Stimulated activated CD4-positive, alpha-beta T cell treated with anti-CD3 and anti-CD28 coated beads, Interleukin-15, amount 100 ng/mL, for 48 hours (primary cell): ENCODE measurements around the gene ZSCAN16.
"Not testable (repeated sequence)": the region's sequence is repeated elsewhere in the genome, so short reads cannot be mapped to it uniquely, and the experiment has no call there.

Experiments
- DNase-seq, 2 donors: peaks; one replicate each; pipeline ENCODE4 v3.0.0-alpha.2; 2020; ENCODE audit warnings: low read depth in 2 of 2

ZSCAN16 gene

GRCh38 chr6:28124350-28124970, at the start of gene ZSCAN16:
Gene ZSCAN16, plus strand, starts transcription at chr6:28124609. Its CDS starts 835 bp downstream, at chr6:28125444.
- DNase-seq = peak; percentile 33 to 57

- DNase-seq = no peak
These were observed 46.4 kb upstream of the ZSCAN16 start for GRCh38 chr6:28078050-28078449.

DNA sequence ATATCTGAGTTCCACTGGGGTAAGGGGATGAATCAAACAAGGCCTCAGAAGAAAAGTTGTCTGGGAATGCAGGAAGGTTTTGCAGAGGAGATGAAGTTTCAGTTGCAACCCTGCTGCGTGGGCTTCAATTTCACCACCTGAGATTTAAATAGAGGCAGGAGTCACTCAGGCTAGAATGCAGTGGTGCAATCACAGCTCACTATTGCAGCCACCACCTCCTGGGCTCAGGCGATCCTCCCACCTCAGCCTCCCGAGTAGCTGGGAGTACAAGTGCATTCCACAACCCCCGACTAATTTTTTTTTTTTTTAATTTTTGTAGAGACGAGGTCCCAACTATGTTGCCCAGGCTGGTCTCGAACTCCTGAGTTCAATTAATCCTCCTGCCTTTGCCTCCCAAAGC, 45.6 kb upstream of the ZSCAN16 start:
- no peak for DNase-seq

DNA sequence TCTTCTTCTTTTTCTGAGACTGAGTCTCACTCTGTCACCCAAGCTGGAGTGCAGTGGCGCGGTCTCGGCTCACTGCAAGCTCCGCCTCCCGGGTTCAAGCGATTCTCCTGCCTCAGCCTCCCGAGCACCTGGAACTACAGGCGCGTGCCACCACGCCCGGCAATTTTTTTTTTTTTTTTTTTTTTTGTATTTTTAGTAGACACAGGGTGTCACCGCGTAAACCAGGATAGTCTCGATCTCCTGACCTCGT, 44.1 kb upstream of the ZSCAN16 start, which contains the start of gene ZNF165:
Gene ZNF165 (plus strand): TSS at position 188 of the 250 bp plus-strand sequence. CDS start 4,913 bp downstream, outside the sequence.
- DNase-seq = peak in 1 of 2 donors; percentile 4

GRCh38 chr6:28080631-28081485, 43.6 kb upstream of the ZSCAN16 start:
- peak; percentile 79 to 85 for DNase-seq

DNA sequence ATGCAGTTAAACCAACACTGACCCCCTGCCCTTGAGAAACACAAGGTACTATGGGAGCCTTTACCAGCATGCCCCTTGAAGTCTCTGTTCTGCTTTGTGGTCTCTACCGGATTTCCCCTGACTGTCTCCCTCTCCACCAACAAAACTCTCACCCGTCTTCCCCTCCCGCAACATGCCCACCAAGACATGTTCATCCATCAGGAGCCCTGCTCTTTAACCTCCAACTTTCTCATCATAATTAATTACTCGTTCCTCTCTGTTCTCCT, 43.0 kb upstream of the ZSCAN16 start:
- no peak for DNase-seq

DNA sequence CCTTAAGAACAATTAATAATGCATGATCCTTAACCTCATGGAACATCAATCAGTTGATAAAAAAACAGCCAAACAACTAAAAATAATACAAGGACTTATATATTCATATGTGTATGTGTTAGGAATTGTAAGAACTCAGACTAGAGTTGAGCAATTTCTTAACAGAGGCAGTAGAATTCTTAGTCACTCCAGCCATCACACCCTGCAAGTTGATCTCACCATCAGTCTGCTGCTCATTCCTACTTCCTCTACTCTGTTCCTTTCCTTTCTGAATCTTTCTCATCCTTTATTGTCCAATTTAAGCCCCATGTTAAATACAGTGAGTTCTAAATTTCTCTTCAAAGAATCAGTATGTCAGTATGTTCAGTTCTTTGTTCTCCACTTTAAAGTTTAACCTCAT, 41.5 kb upstream of the ZSCAN16 start:
- DNase-seq = no peak

DNA sequence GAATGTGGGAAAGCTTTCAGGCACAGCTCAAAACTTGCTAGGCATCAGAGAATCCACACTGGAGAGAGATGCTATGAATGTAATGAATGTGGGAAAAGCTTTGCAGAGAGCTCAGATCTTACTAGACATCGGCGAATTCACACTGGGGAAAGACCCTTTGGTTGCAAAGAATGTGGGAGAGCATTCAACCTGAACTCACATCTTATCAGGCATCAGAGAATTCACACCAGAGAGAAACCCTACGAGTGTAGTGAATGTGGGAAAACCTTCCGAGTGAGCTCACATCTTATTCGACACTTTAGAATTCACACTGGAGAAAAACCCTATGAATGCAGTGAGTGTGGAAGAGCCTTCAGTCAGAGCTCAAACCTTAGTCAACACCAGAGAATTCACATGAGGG, 35.4 kb upstream of the ZSCAN16 start:
- no peak for DNase-seq

- no peak for DNase-seq
These were observed 33.4 kb upstream of the ZSCAN16 start for GRCh38 chr6:28090917-28091586.

DNA sequence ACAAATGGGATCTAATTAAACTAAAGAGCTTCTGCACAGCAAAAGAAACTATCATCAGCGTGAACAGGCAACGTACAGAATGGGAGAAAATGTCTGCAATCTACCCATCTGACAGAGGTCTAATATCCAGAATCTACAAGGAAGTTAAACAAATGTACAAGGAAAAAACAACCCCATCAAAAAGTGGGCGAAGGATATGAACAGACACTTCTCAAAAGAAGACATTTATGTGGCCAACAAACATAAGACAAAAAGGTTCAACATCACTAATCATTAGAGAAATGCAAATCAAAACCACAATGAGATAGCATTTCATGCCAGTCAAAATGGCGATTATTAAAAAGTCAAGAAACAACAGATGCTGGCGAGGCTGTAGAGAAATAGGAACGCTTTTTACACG, 22.2 kb upstream of the ZSCAN16 start:
- DNase-seq = not testable (repeated sequence)

GRCh38 chr6:28102699-28103098, 21.7 kb upstream of the ZSCAN16 start:
- not testable (repeated sequence) for DNase-seq

DNA sequence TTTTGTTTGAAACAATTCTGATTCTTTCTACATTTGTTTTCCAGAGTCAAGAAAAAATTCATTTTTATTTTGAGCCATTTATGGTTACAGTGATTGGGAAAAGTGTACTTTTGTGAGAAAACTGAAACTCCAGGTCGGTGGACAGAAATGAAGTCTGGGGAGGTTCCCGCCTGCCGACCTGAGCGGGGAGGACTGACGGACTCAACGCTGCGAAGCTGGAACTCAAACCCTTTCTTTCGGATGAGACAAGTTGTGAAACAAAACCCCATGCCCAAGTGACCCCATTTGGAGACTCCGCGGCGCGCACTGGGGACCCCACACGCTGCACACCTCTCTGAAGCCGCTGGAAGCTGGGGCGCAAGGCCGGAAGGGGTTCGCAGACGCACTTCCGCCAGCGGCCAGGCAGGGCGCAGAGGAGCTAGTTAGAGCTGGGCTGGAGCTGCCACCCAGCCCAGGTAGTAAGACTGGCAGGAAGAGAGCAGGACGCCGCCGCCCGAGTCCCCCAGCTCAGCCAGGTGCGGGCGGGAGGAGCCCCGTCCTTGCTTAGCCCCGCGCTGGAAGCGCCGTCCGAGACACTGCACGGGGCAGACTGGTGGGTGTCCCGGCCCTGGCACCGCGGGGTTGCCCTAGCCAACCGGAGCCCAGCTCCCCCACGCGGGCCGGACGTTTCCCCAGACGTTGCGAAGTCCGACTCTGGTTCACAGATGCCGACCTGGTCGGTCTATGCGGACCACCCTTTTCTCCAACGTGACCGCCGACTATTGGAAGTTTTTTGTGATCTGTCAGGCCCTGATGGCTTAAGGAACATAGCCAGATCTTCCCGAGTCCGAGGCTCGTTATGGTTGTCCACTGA, 19.8 kb upstream of the ZSCAN16 start:
- DNase-seq = peak; percentile 68 to 80

DNA sequence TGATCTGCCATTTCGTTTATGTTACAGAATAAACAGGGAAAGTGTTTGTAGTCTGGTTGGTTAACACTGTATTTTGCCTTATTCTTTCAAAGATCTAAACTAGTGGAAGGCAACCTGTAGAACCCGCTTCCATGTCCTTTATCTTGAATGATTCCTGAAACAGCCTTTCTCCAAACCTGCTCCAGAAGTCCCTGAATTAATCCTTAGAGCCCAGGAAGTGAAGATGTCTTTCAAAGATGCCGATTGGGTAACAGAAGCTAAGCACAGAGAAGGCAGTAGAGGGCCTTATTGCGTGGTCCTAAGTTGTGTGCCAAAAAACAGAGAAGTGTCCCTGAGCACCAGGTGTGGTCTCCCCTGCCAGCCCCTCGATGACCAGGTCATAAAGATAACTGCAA, 19.2 kb upstream of the ZSCAN16 start:
- DNase-seq = no peak

DNA sequence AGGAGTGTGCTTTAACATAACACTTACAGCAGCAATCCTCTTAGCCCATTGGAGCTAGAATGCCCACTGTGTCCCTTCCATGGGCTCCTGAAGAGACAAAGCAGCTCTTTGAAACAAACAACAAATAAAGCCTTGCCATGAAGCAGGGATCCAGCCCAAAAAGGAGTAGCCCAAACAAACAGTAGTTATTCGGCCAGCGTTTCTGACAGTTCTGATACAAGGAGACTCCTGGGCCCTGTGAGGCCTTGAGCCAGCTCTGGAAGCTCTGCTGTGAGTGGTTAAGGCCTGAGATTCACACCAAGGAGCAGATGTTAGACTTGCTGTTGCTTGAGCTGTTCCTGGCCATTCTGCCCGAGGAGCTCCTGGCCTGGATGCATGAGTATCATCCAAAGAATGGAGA, 16.9 kb upstream of the ZSCAN16 start:
- DNase-seq = no peak

- DNase-seq = no peak
These were observed 12.4 kb upstream of the ZSCAN16 start for GRCh38 chr6:28111964-28112363.

DNA sequence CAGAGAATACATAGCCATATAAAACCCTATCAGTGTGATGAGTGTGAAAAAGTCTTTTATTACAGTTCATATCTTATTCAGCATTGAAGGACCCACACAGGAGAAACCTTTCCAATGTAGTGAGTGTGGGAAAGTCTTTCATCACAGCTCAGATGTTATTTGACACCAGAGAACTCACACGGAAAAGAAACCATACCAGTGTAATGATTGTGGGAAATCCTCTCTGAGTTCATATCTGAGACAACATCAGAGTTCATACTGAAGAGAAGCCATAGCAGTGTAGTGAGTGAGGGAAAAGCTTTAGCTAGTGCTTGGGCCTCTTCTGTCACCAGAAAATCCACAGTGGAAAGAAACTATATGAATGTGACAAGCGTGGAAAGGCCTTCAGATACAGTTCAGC, 8.6 kb upstream of the ZSCAN16 start:
- DNase-seq = no peak

- DNase-seq = no peak
These were observed 6.9 kb upstream of the ZSCAN16 start for GRCh38 chr6:28117386-28118050.

DNA sequence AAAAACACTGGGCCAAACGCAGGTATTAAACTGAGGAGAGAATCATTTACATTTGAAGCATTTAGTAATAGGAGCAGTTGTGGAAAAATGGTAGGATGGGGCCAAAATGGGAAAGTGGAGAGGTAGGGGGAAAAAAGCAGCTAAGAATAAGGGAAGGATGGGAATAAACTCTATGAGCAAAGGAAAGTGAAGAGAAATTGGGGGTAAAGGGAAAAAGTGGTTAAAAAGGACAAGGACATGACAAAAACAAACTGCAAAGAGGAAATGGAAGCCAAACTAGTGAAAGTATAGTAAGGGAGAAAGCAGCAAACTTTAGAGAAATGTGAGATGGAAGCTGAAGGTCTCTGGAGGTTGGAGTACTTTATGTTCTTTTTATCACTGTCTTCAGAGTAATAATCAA, 6.2 kb upstream of the ZSCAN16 start:
- no peak for DNase-seq

GRCh38 chr6:28121876-28122275, 2.5 kb upstream of the ZSCAN16 start:
- DNase-seq = no peak

DNA sequence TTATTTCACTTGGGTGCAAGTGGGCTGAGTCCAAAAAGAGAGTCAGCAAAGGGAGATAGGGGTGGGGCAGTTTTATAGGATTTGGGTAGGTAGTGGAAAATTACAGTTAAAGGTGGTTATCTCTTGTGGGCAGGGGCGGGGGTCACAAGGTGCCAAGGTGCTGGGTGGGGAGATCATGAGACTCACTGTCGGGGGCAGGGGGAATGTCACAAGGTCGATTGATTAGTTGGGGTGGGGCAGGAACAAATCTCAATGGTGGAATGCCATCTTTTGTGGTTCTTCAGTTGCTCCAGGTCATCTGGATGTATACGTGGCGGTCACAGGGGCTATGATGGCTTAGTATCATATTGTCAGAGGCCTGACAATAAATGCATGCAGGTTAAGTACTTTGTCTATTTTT, 2.1 kb upstream of the ZSCAN16 start:
- DNase-seq = not testable (repeated sequence)

- no peak for DNase-seq
These were observed 553 bp downstream of the ZSCAN16 start for GRCh38 chr6:28124971-28125353.

- no peak for DNase-seq
These were observed 992 bp downstream of the ZSCAN16 start for GRCh38 chr6:28125401-28125800.
